Kidney (tissue), 14 donors: ENCODE measurements around the gene PXT1. TPM values are rescaled to one million over a fixed set of nuclear protein-coding genes. Genes with fewer than 3 reads are reported as not detected.

Experiments used
- DNase-seq, 5 donors: peaks; one replicate each; pipeline ENCODE4 v3.0.0-alpha.2; 2013 to 2020
- FAIRE-seq: peaks from 2 replicates; lab custom pipeline; 2012; peaks lifted over from hg19 to GRCh38; lab: Jason Lieb, UNC
- H3K27ac ChIP-seq, 2 donors: one replicate each; pipeline ENCODE4 v1.7.0; 2013; ENCODE audit warnings: low read depth in 2 of 2, low read length in 2 of 2, inconsistent platforms in 1 of 2
- H3K27me3 ChIP-seq: one replicate; pipeline ENCODE4 v1.7.1; 2013; ENCODE audit warnings: low read length, inconsistent platforms; ENCODE audit not compliant: control insufficient read depth, insufficient read depth
- H3K36me3 ChIP-seq, 3 donors: one replicate each; pipeline versions ENCODE4 v1.7.0 to v1.7.1; 2013; ENCODE audit warnings: low read length in 3 of 3, control low read depth in 1 of 3, inconsistent platforms in 1 of 3; ENCODE audit not compliant: insufficient read depth in 3 of 3, control insufficient read depth in 2 of 3
- H3K4me1 ChIP-seq, 3 donors: one replicate each; pipeline versions ENCODE4 v1.7.0 to v1.7.1; 2013; ENCODE audit warnings: low read length in 3 of 3, inconsistent platforms in 1 of 3, low read depth in 1 of 3; ENCODE audit not compliant: control insufficient read depth in 2 of 3, insufficient read depth in 2 of 3
- H3K4me3 ChIP-seq, 3 donors: one replicate each; pipeline versions ENCODE4 v1.7.0 to v1.8.1; 2013; ENCODE audit warnings: low read length in 3 of 3, control low read depth in 1 of 3, inconsistent platforms in 1 of 3
- H3K9ac ChIP-seq, 3 donors: one replicate each; pipeline versions ENCODE4 v1.7.0 to v1.7.1; 2013; ENCODE audit warnings: low read length in 3 of 3, control low read depth in 1 of 3, inconsistent platforms in 1 of 3
- H3K9me3 ChIP-seq, 3 donors: one replicate each; pipeline versions ENCODE4 v1.7.0 to v1.7.1; 2013; ENCODE audit warnings: low read length in 3 of 3, control low read depth in 1 of 3, inconsistent platforms in 1 of 3; ENCODE audit not compliant: control insufficient read depth in 2 of 3, insufficient read depth in 1 of 3
- intact Hi-C: fragments of 100-400 bp; cut with DNase I; formaldehyde crosslinking; loops from one replicate; pipeline ENCODE4 v1.11.1; 2022
- polyA plus RNA-seq: library from polyadenylated mRNA; stranded (reverse); fragments of 350-450 nt; fragmentation: Illumina TruSeq; extraction: RNeasy Lipid Tissue Mini Kit (QIAGEN cat#74804); gene quantifications from one replicate; pipeline ENCODE4 v1.2.3, GENCODE V29; 2014; ENCODE audit warnings: low read depth, low replicate concordance; ENCODE audit not compliant: insufficient read depth
- total RNA-seq: library from RNA; stranded (reverse); fragmentation: NEBNext Ultra II Directional; extraction: Animal tissue kit (Norgen Biotek cat#: 25700); gene quantifications from one replicate; pipeline ENCODE4 v1.2.1, GENCODE V29; 2021
- TF ChIP-seq, protein P1 (sequence below): IDR thresholded peaks from 3 replicates; pipeline ENCODE4 v1.5.1; 2012; ENCODE audit warnings: mild to moderate bottlenecking, moderate library complexity, borderline replicate concordance; ENCODE audit not compliant: insufficient read depth; ENCODE audit errors: extremely low read depth
- donor health status: control.
- donor health status: control.
- donor health status: control.
- donor health status: control.
- donor health status: control.
- donor health status: DM: yes; HTN: yes; CAD: no.
- donor health status: Normal renal cell carcinoma (clear cell type).

PXT1 gene
- total and polyA plus RNA-seq, 2 donors from 2014 or later = 0.13 TPM; not detected in 1

GRCh38 chr6:36377594-36377993, 65.1 kb downstream of the PXT1 start:
- H3K27me3 ChIP-seq = no peaks in the 10 kb centered on the region
- intact Hi-C loops = no loop called here
- H3K27ac ChIP-seq = no peak overlapping the region
- no peak for DNase-seq
- H3K4me1 ChIP-seq = no peaks in the 10 kb centered on the region
- TF ChIP-seq, protein P1, sequence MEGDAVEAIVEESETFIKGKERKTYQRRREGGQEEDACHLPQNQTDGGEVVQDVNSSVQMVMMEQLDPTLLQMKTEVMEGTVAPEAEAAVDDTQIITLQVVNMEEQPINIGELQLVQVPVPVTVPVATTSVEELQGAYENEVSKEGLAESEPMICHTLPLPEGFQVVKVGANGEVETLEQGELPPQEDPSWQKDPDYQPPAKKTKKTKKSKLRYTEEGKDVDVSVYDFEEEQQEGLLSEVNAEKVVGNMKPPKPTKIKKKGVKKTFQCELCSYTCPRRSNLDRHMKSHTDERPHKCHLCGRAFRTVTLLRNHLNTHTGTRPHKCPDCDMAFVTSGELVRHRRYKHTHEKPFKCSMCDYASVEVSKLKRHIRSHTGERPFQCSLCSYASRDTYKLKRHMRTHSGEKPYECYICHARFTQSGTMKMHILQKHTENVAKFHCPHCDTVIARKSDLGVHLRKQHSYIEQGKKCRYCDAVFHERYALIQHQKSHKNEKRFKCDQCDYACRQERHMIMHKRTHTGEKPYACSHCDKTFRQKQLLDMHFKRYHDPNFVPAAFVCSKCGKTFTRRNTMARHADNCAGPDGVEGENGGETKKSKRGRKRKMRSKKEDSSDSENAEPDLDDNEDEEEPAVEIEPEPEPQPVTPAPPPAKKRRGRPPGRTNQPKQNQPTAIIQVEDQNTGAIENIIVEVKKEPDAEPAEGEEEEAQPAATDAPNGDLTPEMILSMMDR = no peak
- H3K4me3 ChIP-seq = no peak overlapping the region
- H3K9ac ChIP-seq = no peak overlapping the region
- H3K36me3 ChIP-seq = no peaks in the 10 kb centered on the region
- no peak for FAIRE-seq
- no peaks in the 10 kb centered on the region for H3K9me3 ChIP-seq

DNA sequence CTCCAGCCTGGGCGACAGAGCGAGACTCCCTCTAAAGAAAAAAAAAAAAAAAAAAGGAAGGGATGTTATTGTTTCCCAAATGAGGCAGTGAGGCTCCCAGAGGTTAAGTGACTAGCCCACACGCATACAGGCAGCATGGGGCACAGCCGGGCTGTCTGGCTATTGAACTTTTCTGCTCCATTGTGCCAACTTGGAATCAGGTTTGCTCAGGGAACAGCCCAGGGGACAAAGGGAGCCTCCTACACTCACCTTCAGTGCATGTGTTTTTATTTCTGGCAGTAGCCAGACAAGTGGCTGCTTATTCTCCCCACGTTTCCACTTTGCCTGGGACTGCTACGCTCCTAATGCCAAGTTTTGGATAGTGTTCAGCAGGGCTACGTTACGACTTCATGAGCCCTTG, 65.9 kb downstream of the PXT1 start:
- no peaks in the 10 kb centered on the region for H3K27me3 ChIP-seq
- H3K4me1 ChIP-seq = no peaks in the 10 kb centered on the region
- DNase-seq = no peak
- intact Hi-C loops = no loop called here
- no peak overlapping the region for H3K27ac ChIP-seq
- no peak overlapping the region for H3K4me3 ChIP-seq
- FAIRE-seq = no peak
- TF ChIP-seq, protein P1 = no peak
- no peak overlapping the region for H3K9ac ChIP-seq
- no peaks in the 10 kb centered on the region for H3K9me3 ChIP-seq
- no peaks in the 10 kb centered on the region for H3K36me3 ChIP-seq

GRCh38 chr6:36376183-36376582, 66.5 kb downstream of the PXT1 start:
- H3K4me1 ChIP-seq = no peaks in the 10 kb centered on the region
- TF ChIP-seq, protein P1 = no peak
- H3K27ac ChIP-seq = no peak overlapping the region
- H3K27me3 ChIP-seq = no peaks in the 10 kb centered on the region
- FAIRE-seq (no peak), DNase-seq (no peak)
- no peak overlapping the region for H3K4me3 ChIP-seq
- H3K9me3 ChIP-seq = no peaks in the 10 kb centered on the region
- H3K36me3 ChIP-seq = no peaks in the 10 kb centered on the region
- no peak overlapping the region for H3K9ac ChIP-seq
- intact Hi-C loops = no loop called here

GRCh38 chr6:36375644-36376155, 67.0 kb downstream of the PXT1 start:
- DNase-seq = no peak
- no peak overlapping the region for H3K27ac ChIP-seq
- TF ChIP-seq, protein P1 = no peak
- no peaks in the 10 kb centered on the region for H3K36me3 ChIP-seq
- no peaks in the 10 kb centered on the region for H3K27me3 ChIP-seq
- FAIRE-seq = no peak
- no peaks in the 10 kb centered on the region for H3K9me3 ChIP-seq
- no peak overlapping the region for H3K4me3 ChIP-seq
- no peak overlapping the region for H3K9ac ChIP-seq
- no peaks in the 10 kb centered on the region for H3K4me1 ChIP-seq
- intact Hi-C loops = no loop called here
